HG03175 (cell line): ENCODE results near the gene SCYGR6.

ENCODE experiments used
- ATAC-seq: cut with Tn5 transposase; IDR thresholded peaks from one replicate; pipeline ENCODE4 v1.9.1; 2021; ENCODE audit warnings: mild to moderate bottlenecking, moderate library complexity; ENCODE audit not compliant: unreplicated experiment

Gene SCYGR6

GRCh38 chr2:227716501-227716900 is 8.1 kb downstream of the SCYGR6 start:
- no peak for ATAC-seq

GRCh38 chr2:227713291-227713690 is 11.3 kb downstream of the SCYGR6 start:
- ATAC-seq: no peak

- ATAC-seq: no peak
Observed at GRCh38 chr2:227710986-227711385, 13.6 kb downstream of the SCYGR6 start.

GRCh38 chr2:227707390-227707789 is 17.2 kb downstream of the SCYGR6 start:
- ATAC-seq: no peak

- ATAC-seq: no peak
Observed at GRCh38 chr2:227706859-227707258, 17.7 kb downstream of the SCYGR6 start.

GRCh38 chr2:227703961-227704360 is 20.6 kb downstream of the SCYGR6 start:
- no peak for ATAC-seq

- no peak for ATAC-seq
Observed at GRCh38 chr2:227703280-227703732, 21.3 kb downstream of the SCYGR6 start.

- ATAC-seq: no peak
Observed at GRCh38 chr2:227701556-227701955, 23.0 kb downstream of the SCYGR6 start.

- ATAC-seq: no peak
Observed at GRCh38 chr2:227696990-227697679, 27.4 kb downstream of the SCYGR6 start.

- no peak for ATAC-seq
Observed at GRCh38 chr2:227687189-227687588, 37.4 kb downstream of the SCYGR6 start.

- no peak for ATAC-seq
Observed at GRCh38 chr2:227684258-227684657, 40.3 kb downstream of the SCYGR6 start.

- no peak for ATAC-seq
Observed at GRCh38 chr2:227677928-227678327, 46.6 kb downstream of the SCYGR6 start.

- ATAC-seq: no peak
Observed at GRCh38 chr2:227674485-227674884, 50.1 kb downstream of the SCYGR6 start.
